ENCODE results near the gene KRT20.
"Not testable (repeated sequence)": the region's sequence is repeated elsewhere in the genome, so short reads cannot be mapped to it uniquely, and the experiment has no call there.

Gene KRT20

GRCh38 chr17:40864661-40865390 lies 20.2 kb downstream of the KRT20 start:
- no peak for DNase-seq
- in situ Hi-C loops (cut with HindIII; ENCODE audit: low pct_ligation_motif_present, low pct_unique_long_range_greater_than_20kb, low sequenced_read_pairs), result no loop called here

- in situ Hi-C loops (cut with HindIII; ENCODE audit: low pct_ligation_motif_present, low pct_unique_long_range_greater_than_20kb, low sequenced_read_pairs), result no loop called here
- no peak for DNase-seq
Observed at GRCh38 chr17:40862985-40863733, 21.9 kb downstream of the KRT20 start.

- no peak for DNase-seq
- in situ Hi-C loops (cut with HindIII; ENCODE audit: low pct_ligation_motif_present, low pct_unique_long_range_greater_than_20kb, low sequenced_read_pairs), result no loop called here
Observed at GRCh38 chr17:40859536-40859935, 25.5 kb downstream of the KRT20 start.

DNA sequence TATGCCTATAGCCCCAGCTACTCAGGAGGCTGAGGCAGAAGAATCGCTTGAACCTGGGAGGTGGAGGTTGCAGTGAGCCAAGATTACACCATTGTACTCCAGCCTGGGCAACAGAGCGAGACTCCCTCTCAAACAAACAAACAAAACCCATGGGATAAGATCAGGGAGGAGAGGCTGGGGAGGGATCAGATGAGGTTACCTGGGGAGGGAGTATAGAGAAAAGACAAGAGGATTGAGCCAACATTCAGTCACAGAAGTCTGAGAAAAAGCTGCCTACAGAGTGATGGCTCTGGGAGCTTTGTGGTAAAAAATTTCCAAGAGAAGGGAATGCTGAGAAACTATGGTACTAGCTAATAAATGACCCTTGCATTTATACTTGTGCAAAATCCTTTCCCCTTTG lies 26.4 kb downstream of the KRT20 start:
- DNase-seq; in situ Hi-C loops (cut with HindIII; ENCODE audit: low pct_ligation_motif_present, low pct_unique_long_range_greater_than_20kb, low sequenced_read_pairs): not testable (repeated sequence)

- in situ Hi-C loops (cut with HindIII; ENCODE audit: low pct_ligation_motif_present, low pct_unique_long_range_greater_than_20kb, low sequenced_read_pairs), result no loop called here
- no peak for DNase-seq
Observed at GRCh38 chr17:40857535-40857934, 27.5 kb downstream of the KRT20 start.

GRCh38 chr17:40854175-40854814 lies 30.7 kb downstream of the KRT20 start:
- in situ Hi-C loops (cut with HindIII; ENCODE audit: low pct_ligation_motif_present, low pct_unique_long_range_greater_than_20kb, low sequenced_read_pairs), result no loop called here
- DNase-seq, result peak; percentile 82

DNA sequence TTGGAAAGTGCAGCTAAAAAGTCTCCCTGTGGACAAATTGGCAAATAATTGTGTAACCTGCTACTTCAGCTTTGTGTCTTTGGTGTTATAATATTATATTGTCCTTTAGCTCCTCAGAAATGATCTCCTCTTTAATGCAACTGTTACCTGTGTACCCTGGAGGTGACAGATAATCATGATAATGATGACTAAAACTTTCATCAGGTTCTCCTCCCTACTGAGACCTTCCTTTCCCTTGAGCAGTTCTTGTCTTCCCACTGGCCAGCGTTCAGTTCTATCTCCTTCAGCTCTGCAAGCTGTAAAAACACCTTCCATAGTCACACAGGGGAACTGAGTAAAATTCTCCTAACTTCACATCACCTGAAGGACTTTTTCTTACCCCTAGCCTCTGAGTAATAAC lies 32.7 kb downstream of the KRT20 start:
- in situ Hi-C loops (cut with HindIII; ENCODE audit: low pct_ligation_motif_present, low pct_unique_long_range_greater_than_20kb, low sequenced_read_pairs), result no loop called here

DNA sequence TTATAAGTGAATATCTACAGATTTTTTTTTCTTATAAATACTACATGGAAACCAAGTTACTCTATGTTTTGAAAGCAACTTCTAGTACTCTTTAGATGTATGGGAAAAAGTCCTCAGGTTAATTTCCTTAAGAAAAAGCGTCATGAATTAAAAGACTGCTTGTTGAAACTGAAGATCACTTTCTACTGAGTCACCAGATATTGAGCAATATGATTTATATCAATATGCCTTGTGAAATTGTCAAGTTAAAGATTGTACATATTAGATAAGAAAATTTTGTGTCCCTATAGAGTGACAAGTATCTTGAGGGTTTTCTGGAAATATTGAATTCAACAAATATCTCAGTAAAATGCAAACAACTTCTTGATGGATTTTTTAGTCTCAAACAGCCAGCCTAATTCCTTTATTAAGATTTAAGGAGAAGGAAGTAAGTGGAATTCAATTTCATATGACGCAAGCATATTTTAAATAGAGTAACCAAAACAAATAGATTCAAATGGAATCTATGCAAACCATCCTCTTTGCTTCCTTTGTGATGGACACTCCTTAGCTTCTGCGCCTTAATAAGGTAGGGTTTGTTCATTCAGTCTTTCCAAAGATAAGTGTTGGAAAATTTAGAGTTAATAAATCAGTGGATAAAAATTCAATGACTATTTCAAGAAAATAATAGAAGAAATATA lies 34.6 kb downstream of the KRT20 start:
- in situ Hi-C loops (cut with HindIII; ENCODE audit: low pct_ligation_motif_present, low pct_unique_long_range_greater_than_20kb, low sequenced_read_pairs), result no loop called here
- DNase-seq, result no peak

More for the DNA sequence above, 32.7 kb downstream of the KRT20 start:
- DNase-seq, result no peak

GRCh38 chr17:40849723-40850122 lies 35.3 kb downstream of the KRT20 start:
- in situ Hi-C loops (cut with HindIII; ENCODE audit: low pct_ligation_motif_present, low pct_unique_long_range_greater_than_20kb, low sequenced_read_pairs), result no loop called here
- no peak for DNase-seq

DNA sequence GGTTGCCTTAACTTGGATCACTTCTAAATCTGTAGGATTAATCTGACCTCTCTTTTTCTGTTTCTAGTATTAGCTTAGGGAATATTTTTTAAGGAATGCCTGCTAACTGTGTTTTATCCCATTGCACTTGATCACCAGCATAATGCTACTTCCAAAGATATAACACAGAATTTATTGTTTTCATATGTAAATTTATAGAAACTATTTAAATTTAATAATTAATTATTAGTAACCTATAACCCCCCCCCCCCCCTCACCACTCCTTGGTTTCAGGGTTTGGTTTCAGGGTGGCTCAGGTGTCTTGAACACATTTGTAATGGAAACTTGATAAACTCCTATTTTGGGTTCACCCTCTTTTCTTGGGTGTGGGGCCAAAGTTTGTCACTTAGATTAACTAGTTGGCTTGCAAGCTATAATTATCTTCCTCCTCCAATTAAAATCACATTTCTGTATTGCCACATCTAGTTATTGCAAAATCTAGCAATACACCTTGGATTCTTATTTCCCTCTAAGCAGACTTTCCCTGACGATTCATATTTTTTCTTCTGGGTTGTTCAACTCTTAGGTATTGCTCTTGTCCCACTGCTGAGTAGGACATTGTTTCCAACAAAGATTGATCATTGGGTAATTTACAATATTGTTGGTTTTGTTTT lies 36.3 kb downstream of the KRT20 start:
- DNase-seq, result no peak
- in situ Hi-C loops (cut with HindIII; ENCODE audit: low pct_ligation_motif_present, low pct_unique_long_range_greater_than_20kb, low sequenced_read_pairs), result no loop called here

DNA sequence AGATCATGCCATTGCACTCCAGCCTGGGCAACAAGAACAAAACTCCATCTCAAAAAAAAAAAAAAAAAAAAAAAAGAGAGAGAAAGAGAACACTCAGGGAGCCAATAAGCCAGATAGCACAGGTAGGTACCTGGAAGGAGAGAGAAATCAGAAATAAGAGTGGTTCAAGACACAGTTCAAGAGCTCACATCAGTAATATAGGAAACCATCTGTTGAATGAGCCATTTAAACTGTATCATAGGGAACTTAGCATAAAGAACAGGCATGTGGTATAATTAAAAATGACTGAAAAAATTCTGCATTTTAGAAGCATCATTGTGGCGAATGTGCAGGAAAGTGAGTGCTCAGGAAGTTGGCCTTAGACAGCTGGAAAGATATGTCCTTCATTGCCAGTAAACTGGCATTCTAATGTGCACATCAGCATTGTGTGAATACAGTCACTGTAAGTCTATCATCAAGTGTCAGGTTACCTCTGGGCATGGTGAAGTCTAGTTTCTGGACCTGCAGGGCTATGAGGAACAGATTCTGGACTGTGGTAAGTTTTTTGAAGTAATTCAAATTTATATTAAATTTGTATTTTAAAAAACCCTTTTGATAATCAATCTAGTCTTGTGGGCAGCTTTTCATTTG lies 38.4 kb downstream of the KRT20 start:
- no peak for DNase-seq
- in situ Hi-C loops (cut with HindIII; ENCODE audit: low pct_ligation_motif_present, low pct_unique_long_range_greater_than_20kb, low sequenced_read_pairs), result no loop called here

DNA sequence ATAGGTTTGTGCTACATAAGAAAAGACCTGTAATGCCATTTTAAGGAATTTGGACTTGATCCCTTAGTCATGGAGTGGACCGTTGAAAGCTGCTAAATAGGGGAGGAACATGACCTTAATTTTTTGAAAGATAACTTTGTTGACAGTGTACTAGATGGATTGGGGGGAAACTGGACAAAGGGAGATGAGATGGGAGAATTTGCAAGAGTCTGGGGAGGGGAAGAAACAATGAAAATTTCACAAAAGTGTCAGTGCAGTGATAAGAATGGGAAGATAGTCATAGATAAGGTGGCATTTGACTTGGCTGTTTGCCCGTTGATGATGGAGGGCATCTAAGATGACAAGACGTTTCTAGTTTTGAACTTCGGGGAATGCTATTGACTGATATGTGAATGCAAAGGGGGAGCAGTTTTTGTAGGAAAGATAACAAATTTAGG lies 40.4 kb downstream of the KRT20 start:
- DNase-seq, result no peak
- in situ Hi-C loops (cut with HindIII; ENCODE audit: low pct_ligation_motif_present, low pct_unique_long_range_greater_than_20kb, low sequenced_read_pairs), result no loop called here

DNA sequence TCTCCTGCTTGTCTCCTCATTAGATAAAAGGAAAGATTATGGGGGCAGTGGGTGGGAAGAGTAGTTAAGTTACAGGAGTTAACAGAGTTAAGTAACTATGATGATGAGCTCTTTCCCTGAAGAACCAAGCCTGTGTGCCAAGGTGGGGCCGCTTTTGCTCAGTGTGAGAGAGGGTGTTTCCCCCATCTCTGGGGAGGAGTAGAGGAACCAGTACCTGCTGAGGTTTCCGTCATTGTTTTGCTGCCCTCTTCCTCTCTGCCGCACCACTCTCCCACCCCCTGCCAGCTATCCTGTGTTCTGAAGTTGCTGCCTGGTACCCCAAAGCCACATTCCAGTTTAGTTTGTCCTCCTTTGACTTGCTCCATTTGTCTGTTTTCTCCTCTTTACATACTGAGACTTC lies 41.8 kb downstream of the KRT20 start:
- no peak for DNase-seq
- in situ Hi-C loops (cut with HindIII; ENCODE audit: low pct_ligation_motif_present, low pct_unique_long_range_greater_than_20kb, low sequenced_read_pairs), result no loop called here

GRCh38 chr17:40841246-40841645 lies 43.8 kb downstream of the KRT20 start:
- DNase-seq, result no peak
- in situ Hi-C loops (cut with HindIII; ENCODE audit: low pct_ligation_motif_present, low pct_unique_long_range_greater_than_20kb, low sequenced_read_pairs), result no loop called here

GRCh38 chr17:40839194-40839593 lies 45.8 kb downstream of the KRT20 start:
- in situ Hi-C loops (cut with HindIII; ENCODE audit: low pct_ligation_motif_present, low pct_unique_long_range_greater_than_20kb, low sequenced_read_pairs), result no loop called here
- no peak for DNase-seq

- in situ Hi-C loops (cut with HindIII; ENCODE audit: low pct_ligation_motif_present, low pct_unique_long_range_greater_than_20kb, low sequenced_read_pairs), result no loop called here
- no peak for DNase-seq
Observed at GRCh38 chr17:40836020-40836419, 49.0 kb downstream of the KRT20 start.

GRCh38 chr17:40833882-40834281 lies 51.2 kb downstream of the KRT20 start:
- DNase-seq, result no peak
- in situ Hi-C loops (cut with HindIII; ENCODE audit: low pct_ligation_motif_present, low pct_unique_long_range_greater_than_20kb, low sequenced_read_pairs), result no loop called here

DNA sequence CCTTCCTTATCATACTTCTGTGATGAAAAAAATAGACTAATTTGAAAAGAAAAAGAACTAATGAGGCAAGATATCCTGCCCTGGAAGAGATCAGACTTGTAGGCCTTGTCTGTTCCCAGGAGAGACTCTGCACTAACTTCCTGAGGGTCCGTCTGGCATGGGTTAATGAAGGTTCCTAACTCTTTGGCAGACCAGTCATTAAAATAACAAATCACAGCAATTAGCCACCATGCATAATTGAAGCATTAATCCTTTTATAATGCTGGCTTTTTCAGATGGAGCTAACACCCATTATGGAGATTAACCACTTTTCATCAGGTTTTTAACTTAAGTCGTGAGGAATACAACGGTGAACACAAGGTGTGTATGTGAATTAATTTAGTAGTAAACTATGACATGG lies 52.2 kb downstream of the KRT20 start:
- DNase-seq, result no peak
- in situ Hi-C loops (cut with HindIII; ENCODE audit: low pct_ligation_motif_present, low pct_unique_long_range_greater_than_20kb, low sequenced_read_pairs), result no loop called here

Data from ACHN (cell line).